HG03159 (cell line): ENCODE measurements around the gene VSTM4.

Experiments
- ATAC-seq: cut with Tn5 transposase; IDR thresholded peaks from one replicate; pipeline ENCODE4 v1.9.1; 2021; ENCODE audit warnings: mild to moderate bottlenecking, moderate library complexity; ENCODE audit not compliant: unreplicated experiment

The VSTM4 gene

DNA sequence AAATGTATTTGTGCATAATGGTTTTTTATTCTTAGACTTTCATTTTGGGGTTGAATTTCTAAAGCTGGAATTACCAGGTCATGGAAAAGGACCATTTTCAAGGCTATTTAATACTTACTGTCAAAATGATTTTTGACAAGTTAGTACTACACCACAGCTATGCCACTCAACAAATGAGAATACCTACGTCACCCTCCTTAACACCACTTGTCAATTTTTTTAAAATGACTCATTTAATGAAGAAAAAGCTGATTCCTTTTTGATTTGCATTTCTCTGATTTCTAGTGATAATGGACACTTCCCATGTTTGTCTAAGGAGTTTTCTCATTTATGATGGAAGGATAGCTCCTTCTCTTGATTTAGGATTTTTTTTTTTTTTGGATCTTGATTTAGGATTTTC, 63.3 kb downstream of the VSTM4 start:
- no peak for ATAC-seq

DNA sequence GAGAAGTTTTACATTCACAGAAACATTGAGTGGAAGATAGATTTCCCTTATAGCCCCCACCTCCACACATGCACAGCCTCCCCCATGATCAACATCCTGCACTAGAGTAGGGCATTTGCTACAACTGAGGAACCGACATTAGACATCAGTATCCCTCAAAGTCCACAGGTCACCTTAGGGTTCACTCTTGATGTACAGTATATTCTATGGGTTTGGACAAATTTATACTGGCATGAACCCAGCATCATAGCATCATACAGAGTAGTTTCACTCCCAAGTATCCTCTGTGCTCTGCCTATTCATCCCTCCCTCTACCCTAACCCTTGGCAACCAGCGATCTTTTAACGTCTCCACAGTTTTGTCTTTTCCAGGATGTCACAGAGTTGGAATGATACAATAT, 64.4 kb downstream of the VSTM4 start:
- ATAC-seq = no peak

DNA sequence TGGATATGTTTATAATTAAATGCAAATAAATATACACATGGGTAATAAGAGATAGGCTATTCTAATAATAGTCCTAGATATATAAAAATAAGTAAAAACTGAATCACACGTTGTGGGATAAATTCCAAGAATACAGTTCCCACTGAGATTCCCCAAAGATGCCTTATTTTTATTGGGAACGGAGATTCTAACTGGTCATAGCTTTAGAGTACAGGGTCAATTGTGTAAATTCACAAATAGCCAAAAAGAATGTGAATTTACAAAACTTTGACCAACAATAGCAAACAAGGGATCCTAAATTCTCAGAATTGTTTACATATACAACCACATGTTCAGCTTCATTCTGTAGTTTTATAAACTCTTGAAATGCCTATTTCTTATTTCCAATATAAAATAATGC, 65.0 kb downstream of the VSTM4 start:
- no peak for ATAC-seq

DNA sequence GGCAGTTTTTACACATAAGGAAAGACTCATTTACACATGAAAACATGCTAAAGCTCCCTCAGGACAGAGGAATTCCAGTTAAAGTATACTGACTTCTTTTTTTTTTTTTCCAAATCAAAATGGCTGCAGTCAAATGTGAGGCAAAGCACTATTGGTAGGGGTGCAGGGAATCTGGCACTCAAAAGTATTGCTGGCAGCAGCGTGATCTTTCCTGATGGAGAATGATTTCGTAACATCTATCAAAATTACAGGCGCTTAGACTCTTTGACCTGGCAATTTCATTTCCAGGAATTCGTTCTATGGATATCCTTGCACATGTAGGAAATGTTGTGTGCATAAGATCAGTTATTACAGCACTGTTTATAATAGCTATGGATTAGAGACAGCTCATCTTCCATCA, 65.7 kb downstream of the VSTM4 start:
- ATAC-seq = no peak

DNA sequence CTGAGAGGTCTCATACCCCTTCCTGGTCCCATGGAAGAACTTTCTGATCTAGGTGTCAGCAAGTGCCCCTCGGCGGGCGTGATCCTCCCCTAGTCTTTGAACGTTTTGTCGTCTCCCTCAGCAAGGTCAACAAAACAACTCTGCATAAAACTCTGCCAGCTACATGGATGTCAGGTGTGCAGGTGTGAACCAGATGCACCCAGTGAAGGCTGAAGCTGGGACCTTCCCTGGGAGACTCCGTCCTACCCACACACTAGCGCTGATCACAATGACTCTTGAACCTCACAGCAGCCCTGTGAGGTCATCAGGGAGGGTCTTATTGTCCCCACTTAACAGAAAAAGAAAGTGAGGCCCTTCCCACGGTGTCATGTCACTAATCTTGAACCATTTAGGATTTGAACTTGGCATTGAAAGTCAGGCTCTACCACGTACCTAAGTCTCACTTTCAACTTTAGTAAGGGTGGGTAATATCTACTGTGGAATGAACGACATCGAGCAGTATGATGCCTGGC, 68.1 kb downstream of the VSTM4 start:
- no peak for ATAC-seq

DNA sequence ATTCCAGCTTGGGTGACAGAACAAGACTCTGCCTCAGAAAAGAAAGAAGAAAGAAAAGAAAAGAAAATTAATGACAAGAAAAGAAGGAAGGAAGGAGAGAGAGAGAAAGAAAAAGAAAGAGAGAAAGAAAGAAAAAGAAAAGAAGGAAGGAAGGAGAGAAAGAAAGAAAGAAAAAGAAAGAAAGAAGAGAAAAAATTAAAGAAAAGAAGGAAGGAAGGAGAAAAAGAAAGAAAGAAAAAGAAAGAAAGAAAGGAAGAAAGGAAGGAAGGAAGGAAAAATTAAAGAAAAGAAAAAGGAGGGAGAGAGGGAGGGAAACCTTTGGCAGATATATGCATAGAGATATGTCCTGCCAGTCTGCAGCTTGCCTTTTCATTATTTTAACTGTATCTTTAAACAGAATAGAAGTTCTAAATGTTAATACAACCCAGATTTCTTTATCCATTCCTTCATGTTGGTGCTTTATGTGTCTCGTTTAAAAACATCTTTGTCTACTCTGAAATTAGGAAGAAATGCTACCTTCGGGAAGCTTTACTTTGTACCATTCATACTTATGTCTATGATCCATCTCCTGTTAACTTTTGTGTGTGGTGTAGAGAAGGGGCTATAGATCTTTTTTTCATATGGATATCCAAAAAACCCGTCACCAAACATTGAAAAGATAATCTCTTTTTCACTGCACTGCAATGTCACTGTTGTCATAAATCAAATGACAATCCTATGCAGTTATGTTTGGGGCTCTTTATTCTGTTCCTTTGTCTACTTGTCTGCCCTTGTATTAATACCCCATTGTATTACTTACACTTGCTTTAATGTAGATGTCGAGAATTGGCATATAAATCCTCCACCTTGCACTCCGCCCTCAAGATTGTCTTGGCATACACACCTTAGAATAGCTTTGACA, 70.8 kb downstream of the VSTM4 start:
- no peak for ATAC-seq

DNA sequence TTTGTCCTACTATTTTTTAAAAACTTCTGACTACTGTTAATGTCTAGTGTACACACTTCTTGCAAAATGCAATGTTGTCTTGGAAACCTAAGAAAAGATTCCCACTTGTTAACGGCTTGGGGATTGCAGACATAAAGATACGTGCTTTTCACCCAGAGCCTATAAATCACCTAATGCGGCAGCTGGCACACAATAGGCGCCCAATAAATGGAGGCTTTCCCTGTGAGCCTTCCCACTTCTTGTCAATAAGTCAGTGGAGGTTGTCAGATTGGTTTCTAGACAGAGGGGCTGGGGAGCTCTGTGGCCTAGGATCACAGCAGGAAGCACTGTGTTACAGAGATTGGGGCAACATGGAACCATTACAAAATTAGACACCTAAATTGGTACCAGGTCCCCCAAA, 74.7 kb downstream of the VSTM4 start:
- no peak for ATAC-seq

DNA sequence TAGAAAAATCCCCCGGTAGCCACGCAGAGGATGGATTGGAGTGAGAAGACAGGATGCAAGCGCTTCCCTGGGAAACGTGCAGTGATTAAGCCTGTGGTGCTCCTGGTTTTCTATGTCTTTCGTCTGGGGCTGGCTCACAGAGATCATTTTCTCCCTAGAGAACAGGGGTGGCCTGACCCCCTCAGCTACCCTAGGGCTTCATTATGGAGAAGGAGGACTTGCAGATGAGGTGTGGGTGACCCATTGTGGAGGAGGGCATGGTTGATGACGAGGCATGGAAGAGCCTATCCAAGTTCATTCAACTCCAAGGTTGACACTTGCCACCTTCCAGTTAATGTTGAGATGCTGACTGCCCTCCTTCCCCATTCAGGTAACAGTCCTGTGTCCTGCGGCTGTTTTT, 75.9 kb downstream of the VSTM4 start:
- ATAC-seq = no peak

DNA sequence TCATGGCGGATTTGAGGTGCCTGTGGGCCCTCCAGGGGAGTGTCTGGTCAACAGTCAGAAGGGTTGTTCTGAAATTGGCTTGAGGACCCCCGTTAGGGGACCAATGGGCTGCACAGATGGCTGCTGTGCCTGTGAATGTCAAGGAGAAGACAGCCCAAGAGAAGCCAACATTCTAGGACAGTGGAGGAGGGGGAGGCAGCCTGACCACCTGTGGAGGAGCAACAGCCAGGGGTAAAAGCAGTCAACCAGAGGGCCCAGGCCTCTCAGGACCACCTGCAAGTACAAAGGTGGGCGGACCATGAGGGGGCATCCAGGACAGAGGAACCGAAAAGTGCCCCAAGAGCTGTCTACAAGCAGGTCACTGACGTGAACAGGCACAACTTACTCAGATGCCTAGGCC, 76.6 kb downstream of the VSTM4 start:
- no peak for ATAC-seq

DNA sequence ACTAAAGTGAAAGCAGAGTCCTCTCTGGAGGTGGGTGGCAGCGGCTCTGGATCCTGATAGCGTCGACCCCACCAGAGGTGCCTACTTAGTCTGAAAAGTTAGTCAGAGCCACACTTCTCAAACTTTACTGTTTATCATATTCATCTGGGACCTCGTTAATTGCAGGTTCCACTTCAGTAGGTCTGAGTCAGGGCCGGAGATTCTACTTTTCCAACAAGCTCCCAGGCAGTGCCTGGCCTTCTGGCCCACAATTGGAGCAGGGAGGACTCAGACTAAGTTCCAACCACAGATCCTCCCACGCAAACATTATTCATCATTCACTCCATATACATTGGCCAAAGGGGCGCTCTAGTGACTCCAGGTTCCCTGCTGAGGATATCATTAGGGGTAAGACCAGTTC, 78.1 kb downstream of the VSTM4 start:
- ATAC-seq = no peak

DNA sequence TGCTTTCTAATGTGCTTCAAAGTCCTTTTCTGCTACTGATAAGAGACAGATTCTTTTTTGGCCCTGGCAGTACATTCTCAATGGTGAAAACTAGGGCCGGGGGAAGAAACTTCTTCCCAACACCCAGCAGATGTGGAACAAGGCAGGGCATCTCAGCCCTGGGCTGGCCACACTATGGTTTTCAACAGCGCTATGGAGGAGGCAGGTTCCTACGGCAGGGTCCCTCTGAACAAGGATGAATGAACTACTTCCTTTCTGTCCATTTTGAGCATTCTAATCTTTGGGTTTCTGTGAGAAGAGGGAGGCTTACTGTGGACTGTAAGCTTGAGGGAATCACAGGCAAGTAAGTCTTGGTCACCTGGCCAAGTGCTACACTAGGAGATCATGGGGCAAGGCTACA, 78.7 kb downstream of the VSTM4 start:
- ATAC-seq = no peak

DNA sequence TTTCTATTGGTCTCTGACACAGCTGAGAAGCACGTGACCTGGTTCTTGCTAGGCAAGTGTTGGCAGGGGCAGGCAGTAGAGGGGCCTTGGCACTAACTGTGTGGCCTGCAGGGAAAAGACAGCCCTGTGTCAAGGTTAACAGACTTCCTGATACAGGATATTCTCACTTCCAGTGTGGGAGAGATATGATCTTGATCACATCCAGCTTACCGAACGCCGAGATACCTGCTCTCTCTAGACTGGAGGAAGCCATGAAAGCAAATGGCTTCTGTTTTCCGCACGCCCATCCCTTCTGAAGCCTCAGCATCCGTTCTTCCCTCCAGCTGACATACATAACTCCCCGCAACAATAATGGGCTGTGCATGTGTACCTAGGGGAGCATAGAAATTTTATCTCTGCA, 79.4 kb downstream of the VSTM4 start:
- ATAC-seq = no peak

DNA sequence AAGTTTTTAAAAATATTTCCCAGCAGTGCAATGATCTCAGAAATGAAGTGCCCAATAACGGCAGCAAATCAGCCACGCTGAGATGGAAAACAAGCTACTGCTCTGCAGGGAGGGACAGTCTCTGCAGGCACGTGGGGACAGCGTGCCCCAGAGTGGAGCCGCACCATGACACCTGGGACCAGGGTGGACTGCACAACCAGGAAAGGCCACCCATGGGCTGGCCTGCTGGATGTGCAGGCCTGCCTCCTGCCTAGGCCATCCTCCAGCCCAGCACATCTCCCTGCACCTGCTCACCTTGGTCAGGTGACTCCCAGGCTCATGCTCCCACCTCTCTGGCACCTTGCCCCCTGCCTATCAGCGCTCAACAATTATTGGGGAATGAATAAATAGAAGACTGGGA, 80.4 kb downstream of the VSTM4 start:
- no peak for ATAC-seq

DNA sequence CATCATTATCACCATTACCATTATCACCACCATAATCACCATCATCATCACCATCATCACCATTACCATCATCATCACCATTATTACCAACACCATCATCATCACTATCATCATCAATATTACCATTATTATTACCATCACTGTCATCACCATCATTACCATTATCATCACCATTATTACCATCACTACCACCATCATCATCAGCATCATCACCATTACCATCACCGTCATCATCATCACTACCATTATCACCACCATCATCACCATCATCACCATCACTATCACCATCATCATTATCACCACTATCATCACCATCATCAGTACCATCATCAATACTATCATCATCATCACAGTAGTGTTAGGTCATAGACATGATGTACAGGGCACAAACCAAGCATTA, 81.4 kb downstream of the VSTM4 start:
- no peak for ATAC-seq

DNA sequence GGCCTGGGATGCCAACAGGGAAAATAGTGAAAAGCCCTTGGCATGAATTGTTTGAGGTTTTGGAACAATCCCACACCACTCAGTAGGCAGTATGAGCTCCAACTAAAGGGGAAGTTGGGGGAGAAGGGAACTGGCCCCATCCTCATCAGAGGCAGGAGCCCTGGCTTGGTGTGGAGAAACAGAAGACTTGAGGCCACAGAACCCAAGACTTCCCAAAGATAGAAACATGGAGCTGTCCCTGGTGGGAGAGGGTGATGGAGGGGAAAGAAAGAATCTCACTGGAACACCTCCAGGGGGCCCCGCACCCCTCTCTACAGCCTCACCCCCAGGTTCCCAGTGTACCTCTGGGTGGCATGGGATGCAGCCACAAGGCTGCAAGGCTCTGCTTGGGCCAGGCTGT, 85.7 kb downstream of the VSTM4 start:
- ATAC-seq = no peak

DNA sequence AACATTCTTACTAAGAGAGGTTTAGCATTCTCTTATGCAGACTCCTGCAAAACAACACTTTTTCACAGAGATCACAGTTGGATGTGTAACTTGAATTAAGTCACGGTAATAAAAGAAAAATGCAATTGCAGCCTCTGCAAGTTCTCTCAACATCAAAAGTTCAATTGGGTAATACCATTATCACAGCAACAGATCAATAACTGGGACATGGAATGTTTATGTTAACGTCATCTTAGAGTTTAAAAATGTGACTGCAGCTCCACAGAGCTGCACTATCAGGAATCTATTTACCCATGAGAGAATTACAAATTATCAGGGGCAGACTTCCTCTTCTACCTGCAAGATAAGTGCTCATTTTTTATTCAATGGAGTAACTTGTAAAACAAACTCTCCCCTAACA, 86.7 kb downstream of the VSTM4 start:
- ATAC-seq = no peak

DNA sequence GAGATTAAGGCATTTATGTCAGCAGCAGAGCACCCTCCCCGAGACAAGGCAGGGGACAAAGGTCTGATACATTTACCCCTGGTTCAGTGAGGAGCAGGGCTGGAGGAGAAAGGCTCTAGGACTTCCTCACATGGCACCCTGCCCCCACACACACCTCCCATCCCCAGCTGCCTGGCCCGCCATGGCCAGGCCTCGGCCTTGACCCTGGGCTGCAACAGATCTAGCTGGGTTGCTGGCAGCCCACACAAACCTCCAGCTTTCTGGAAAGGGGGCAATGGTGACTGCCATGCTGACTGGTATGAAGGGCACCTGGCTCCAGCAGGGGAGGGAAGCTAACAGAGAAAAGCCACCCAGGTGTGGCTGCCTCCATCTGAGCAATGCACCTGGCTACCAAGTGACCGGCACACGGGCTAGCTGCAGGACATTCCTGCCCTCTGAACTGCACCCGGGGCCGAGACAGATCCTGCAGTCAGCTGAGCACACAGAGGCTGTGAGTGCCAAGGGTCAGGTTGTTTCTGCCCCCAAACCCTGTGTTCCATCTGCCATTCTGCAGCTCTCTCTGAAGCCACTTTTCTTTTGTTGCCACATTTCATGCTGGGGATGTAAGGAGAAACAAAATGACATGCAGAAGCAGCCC, 89.9 kb downstream of the VSTM4 start:
- ATAC-seq = no peak

DNA sequence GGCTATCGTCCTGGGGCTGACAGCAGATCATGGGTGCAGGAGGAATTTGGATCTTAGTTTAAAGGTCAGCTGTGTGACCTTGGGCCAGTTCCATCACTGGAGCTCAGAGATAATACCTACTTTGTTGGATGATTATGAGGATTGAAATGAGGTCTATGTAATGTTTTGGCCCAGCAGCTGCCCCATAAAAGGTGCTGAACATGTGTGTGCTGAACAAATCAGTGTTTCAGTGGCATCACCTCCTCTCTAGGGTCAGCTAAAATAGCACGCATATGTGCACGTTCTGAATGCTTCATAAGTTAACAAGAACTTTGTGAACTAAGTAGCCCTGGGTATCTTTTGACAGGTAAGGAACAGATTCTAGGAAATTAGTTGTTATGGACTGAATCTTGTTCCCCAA, 90.8 kb downstream of the VSTM4 start:
- no peak for ATAC-seq

DNA sequence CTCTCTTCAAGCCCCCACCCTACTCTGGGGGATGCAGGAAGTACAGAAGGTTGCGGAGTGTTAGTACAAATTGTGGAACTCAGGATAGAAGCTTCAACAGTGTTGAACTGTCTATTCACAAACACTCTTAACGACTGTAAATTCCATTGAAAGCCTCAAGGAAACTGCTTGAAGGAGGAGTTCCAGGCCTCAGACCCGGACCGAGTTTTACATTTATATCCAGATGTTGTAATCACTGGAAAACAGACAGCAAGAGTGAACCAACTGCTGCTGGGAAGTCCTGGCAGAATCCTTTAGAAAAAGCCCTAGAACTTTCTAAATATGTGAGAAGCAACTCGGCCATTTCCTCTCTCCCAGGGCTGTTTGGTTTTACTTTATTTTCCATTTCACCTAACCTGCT, 91.6 kb downstream of the VSTM4 start:
- no peak for ATAC-seq

DNA sequence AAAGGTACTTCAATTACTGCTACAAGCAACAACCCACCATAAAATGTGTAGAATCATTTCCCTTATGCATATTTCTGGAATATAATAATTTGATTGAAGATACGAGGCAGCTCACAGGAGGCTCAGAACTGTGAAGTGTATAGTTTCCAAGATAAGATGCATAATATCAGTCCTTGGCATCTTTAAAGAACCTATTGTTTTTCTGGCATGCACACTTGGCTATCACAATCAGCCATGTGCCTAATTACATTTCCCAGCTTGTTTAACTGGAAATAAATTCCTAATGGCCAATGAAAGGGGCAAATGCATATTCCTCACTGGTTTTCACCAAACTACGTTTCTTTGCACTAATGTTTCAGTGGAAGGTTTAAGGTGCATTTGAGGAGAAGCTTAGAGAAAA, 92.3 kb downstream of the VSTM4 start:
- no peak for ATAC-seq

DNA sequence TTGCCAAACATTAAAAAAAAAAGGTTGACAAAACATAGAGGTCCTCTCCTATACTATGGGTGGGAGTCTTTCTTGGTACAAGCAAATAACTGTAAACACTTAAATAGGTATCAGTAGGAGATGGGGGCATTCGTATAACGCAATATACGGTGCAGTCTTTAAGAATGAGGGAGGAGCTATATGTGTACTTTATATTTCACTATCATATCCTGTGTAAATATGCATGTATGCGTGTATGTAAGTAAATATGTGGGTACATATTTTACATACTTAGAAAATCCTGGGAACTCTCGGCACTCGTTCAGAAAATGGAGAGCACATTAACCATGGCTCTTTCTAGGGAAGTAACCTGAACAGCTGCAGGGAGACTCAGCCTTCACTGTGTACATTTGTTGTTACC, 93.6 kb downstream of the VSTM4 start:
- ATAC-seq = no peak

DNA sequence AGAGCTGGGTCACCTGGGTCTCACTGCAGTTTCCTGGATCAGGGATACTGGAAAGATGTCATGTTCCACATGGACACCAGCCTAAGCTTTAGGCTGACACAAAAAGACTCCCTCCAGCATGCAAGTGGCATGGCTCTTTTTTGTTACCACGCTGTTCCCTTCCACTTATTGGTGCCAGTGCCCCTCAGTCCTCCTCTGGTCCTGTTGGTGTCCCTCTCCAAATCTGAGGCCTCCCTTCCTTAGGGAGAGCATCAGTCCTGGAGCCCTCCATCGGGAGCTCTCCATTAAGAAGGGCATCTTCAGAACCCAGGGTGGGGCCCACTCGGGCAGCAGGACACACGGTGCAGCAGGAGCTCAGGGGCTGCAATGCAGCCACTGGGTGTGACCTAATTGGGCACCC, 99.6 kb downstream of the VSTM4 start:
- ATAC-seq = no peak
